Measurements from ENCODE around the gene UMPS. TPM values are rescaled to one million over a fixed set of nuclear protein-coding genes. Genes with fewer than 3 reads are reported as not detected.
"Not testable (repeated sequence)": the region's sequence is repeated elsewhere in the genome, so short reads cannot be mapped to it uniquely, and the experiment has no call there.

The UMPS gene
- total and polyA plus RNA-seq, 12 donors: 3.1 to 14.4 (median 7.2) TPM

DNA sequence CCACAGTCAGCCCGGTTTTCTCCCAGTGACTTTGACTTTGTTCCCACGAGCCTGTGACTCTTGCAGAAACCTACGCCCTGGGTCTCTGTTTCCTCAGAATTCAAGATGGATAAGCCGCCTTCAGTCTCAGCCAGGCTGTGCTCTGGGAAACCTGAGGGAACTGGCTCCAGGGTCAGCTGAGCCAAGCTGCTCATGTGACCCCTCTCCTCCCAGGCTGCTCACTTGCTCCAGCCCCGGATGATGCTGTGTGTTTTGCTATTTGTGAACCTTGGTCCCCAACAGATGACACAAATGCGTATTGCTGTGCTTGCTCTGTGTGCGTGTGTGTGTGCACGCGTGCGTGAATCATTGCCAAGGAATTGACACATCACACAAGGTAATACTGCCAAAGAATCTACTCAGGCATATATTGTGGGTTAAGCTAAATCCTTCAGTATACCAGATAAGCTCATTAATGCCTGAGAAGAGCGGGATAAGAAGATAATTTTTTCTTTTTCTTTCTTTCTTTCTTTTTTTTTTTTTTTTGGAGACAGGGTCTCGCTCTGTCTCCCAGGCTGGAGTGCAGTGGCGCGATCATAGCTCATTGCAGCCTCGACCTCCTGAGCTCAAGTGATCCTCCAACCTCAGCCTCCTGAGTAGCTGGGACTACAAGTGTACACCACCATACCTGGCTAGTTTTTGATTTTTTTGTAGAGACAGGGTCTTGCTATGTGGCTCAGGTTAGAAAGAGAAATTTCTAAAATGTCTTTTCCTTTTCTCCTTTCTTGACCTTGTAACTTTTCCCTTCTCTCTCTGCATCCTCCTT lies 29.2 kb upstream of the UMPS start:
- 84 to 86% methylated on average over 15 of the region's 15 CpGs for WGBS, 2 donors

DNA sequence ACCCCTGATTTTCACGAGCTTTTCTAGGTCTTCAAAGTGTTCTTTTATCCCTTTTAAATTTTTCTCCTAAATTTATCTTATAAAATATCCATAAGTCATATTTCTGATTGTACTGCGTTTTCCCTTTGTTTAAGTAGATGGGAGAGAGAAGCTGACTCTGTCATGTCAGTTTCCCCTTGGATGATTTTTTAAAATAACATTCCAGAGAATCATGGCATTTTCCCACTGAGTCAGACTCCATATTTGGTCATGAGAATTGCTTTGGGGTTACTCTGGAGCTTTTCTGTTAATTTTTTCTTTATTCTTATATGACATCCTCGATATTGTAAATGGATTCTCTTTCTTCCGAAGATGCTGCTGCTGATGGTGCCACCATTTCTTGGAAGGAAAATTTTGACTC lies 28.6 kb upstream of the UMPS start:
- Histone ChIP-seq H3K4me3 (no peak overlapping the region), H3K36me3 (peaks cover 0 to 11% (median 0%) of the 10 kb centered on the region in 9 donors), H3K27ac (no peak overlapping the region), H3K4me1 (peaks cover 0 to 15% (median 5%) of the 10 kb centered on the region in 9 donors), H3K9me3 (no peaks in the 10 kb centered on the region), H3K27me3 (no peaks in the 10 kb centered on the region)
- 81 to 88% methylated on average over 4 of the region's 4 CpGs for WGBS, 2 donors
- intact Hi-C loops (cut with DNase I): no loop called here
- ATAC-seq (no peak), DNase-seq (no peak)
- TF ChIP-seq, protein P1, sequence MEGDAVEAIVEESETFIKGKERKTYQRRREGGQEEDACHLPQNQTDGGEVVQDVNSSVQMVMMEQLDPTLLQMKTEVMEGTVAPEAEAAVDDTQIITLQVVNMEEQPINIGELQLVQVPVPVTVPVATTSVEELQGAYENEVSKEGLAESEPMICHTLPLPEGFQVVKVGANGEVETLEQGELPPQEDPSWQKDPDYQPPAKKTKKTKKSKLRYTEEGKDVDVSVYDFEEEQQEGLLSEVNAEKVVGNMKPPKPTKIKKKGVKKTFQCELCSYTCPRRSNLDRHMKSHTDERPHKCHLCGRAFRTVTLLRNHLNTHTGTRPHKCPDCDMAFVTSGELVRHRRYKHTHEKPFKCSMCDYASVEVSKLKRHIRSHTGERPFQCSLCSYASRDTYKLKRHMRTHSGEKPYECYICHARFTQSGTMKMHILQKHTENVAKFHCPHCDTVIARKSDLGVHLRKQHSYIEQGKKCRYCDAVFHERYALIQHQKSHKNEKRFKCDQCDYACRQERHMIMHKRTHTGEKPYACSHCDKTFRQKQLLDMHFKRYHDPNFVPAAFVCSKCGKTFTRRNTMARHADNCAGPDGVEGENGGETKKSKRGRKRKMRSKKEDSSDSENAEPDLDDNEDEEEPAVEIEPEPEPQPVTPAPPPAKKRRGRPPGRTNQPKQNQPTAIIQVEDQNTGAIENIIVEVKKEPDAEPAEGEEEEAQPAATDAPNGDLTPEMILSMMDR (IDR thresholded peaks at IDR 0.05): no peak

More for the DNA sequence above, 29.2 kb upstream of the UMPS start:
- H3K36me3 ChIP-seq: peaks cover 0 to 11% (median 0%) of the 10 kb centered on the region in 9 donors
- H3K4me1 ChIP-seq: peaks cover 0 to 15% (median 5%) of the 10 kb centered on the region in 9 donors
- H3K4me3 ChIP-seq: no peak overlapping the region
- intact Hi-C loops (cut with DNase I): no loop called here
- no peak for DNase-seq
- ATAC-seq: peak in 6 of 8 donors; percentile 13 to 60 (median 26)
- TF ChIP-seq, protein P1 (IDR thresholded peaks at IDR 0.05): no peak
- H3K27ac ChIP-seq: peak overlapping the region in 1 of 10 donors; percentile 5
- no peaks in the 10 kb centered on the region for H3K27me3 ChIP-seq
- H3K9me3 ChIP-seq: no peaks in the 10 kb centered on the region

DNA sequence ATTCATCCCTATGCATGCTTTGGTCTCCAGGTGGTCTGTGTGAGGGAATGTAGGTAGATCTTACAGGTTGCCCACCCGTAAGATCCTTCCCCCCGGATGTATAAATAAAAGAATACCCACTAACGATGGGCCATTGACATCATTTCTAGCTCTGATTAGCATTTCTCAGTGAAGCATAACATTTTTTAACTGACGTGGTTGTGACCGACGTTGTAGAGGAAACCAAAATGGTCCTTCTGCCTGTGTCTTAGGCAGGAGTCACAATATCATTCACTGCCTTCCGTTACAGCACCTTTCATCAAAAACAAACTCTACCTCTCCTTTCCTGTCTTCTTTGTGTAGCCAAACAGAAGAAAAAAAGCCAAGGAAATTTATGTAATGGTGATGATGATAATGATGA lies 27.3 kb upstream of the UMPS start:
- Histone ChIP-seq H3K4me1 (peaks cover 0 to 15% (median 5%) of the 10 kb centered on the region in 9 donors), H3K27me3 (peaks cover 0 to 4% (median 0%) of the 10 kb centered on the region in 7 donors), H3K4me3 (no peak overlapping the region), H3K27ac (no peak overlapping the region), H3K9me3 (no peaks in the 10 kb centered on the region), H3K36me3 (peaks cover 0 to 9% (median 0%) of the 10 kb centered on the region in 9 donors)
- no peak for ATAC-seq
- no peak for DNase-seq
- TF ChIP-seq, protein P1 (IDR thresholded peaks at IDR 0.05): no peak
- intact Hi-C loops (cut with DNase I): no loop called here
- WGBS, 2 donors: 86 to 94% methylated on average over 7 of the region's 7 CpGs

DNA sequence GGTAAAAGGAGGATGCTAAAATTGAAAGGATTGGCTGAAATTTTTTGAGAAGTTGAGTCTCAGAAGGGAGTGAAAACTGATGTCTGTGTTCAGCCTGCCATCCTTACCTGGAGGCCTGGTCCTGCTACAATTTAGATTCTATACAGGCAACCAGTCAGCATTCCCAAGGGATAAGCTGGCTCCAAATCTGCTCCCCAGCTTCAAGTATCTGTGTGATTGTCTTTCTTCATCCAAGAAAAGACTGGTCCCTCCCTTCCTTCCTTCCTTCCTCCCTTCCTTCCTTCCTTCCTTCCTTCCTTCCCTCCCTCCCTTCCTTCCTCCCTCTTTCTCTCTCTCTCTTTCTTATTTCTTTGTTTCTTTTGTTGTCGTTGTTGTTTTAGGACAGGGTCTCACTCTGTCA lies 24.7 kb upstream of the UMPS start:
- TF ChIP-seq, protein P1 (IDR thresholded peaks at IDR 0.05): no peak
- Histone ChIP-seq H3K27me3 (peaks cover 0 to 20% (median 0%) of the 10 kb centered on the region in 7 donors), H3K4me3 (no peak overlapping the region), H3K9me3 (no peaks in the 10 kb centered on the region), H3K36me3 (no peaks in the 10 kb centered on the region), H3K27ac (no peak overlapping the region), H3K4me1 (no peaks in the 10 kb centered on the region)
- DNase-seq (no peak), ATAC-seq (no peak)
- intact Hi-C loops (cut with DNase I): no loop called here
- WGBS, 2 donors: 65 to 89% methylated on average over 1 of the region's 1 CpG

DNA sequence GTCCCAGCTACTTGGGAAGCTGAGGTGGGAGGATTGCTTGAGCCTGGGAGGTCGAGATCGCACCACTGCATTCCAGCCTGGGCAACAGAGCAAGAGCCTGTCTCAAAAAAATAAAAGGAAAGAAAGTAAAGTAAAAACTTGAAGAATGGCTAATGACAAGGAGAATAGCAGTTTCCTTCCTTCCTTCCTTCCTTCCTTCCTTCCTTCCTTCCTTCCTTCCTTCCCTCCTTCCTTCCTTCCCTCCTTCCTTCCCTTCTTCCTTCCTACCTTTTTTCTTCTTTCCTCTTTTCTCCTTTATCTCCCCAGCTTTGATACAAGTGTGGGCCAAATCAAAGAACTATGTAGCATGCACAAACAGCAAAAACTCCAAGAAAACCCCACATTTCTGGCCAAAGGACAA lies 23.0 kb upstream of the UMPS start:
- H3K27me3 ChIP-seq: peaks cover 0 to 20% (median 0%) of the 10 kb centered on the region in 7 donors
- H3K27ac ChIP-seq; H3K4me3 ChIP-seq; H3K4me1 ChIP-seq; ATAC-seq; DNase-seq; H3K36me3 ChIP-seq; intact Hi-C loops (cut with DNase I); H3K9me3 ChIP-seq: not testable (repeated sequence)
- 97 to 100% methylated on average over 2 of the region's 2 CpGs for WGBS, 2 donors

Data from heart right ventricle (tissue), 16 donors.